Stimulated activated CD4-positive, alpha-beta T cell treated with anti-CD3 and anti-CD28 coated beads, TNF-alpha, amount 100 ng/mL, for 48 hours (primary cell): ENCODE measurements around the gene CHN2.

Experiments
- DNase-seq, 3 donors: peaks; one replicate each; pipeline ENCODE4 v3.0.0-alpha.2; 2020; ENCODE audit warnings: low read depth in 3 of 3

The CHN2 gene

GRCh38 chr7:29308424-29308823, 113.8 kb downstream of the CHN2 start:
- no peak for DNase-seq

GRCh38 chr7:29309041-29309854, 114.7 kb downstream of the CHN2 start:
- no peak for DNase-seq

- no peak for DNase-seq
Measured at GRCh38 chr7:29310625-29311024, 116.0 kb downstream of the CHN2 start.

GRCh38 chr7:29311314-29311713, 116.7 kb downstream of the CHN2 start:
- DNase-seq: no peak

- DNase-seq: no peak
Measured at GRCh38 chr7:29314148-29314547, 119.6 kb downstream of the CHN2 start.

GRCh38 chr7:29315122-29315891, 120.7 kb downstream of the CHN2 start:
- no peak for DNase-seq

- no peak for DNase-seq
Measured at GRCh38 chr7:29315892-29316270, 121.3 kb downstream of the CHN2 start.

GRCh38 chr7:29316926-29317325, 122.4 kb downstream of the CHN2 start:
- no peak for DNase-seq

GRCh38 chr7:29318853-29319718, 124.5 kb downstream of the CHN2 start:
- DNase-seq: no peak

- DNase-seq: no peak
Measured at GRCh38 chr7:29319719-29320521, 125.3 kb downstream of the CHN2 start.

- DNase-seq: no peak
Measured at GRCh38 chr7:29320577-29320976, 126.0 kb downstream of the CHN2 start.

GRCh38 chr7:29322023-29322712, 127.6 kb downstream of the CHN2 start:
- DNase-seq: no peak

- no peak for DNase-seq
Measured at GRCh38 chr7:29325476-29325875, 130.9 kb downstream of the CHN2 start.

GRCh38 chr7:29326864-29327263, 132.3 kb downstream of the CHN2 start:
- DNase-seq: no peak

GRCh38 chr7:29327455-29327854, 132.9 kb downstream of the CHN2 start:
- DNase-seq: no peak

- DNase-seq: no peak
Measured at GRCh38 chr7:29328045-29328444, 133.5 kb downstream of the CHN2 start.

GRCh38 chr7:29328811-29329210, 134.2 kb downstream of the CHN2 start:
- DNase-seq: no peak

GRCh38 chr7:29329686-29330085, 135.1 kb downstream of the CHN2 start:
- no peak for DNase-seq

- DNase-seq: no peak
Measured at GRCh38 chr7:29330136-29330535, 135.6 kb downstream of the CHN2 start.

- DNase-seq: no peak
Measured at GRCh38 chr7:29331163-29331562, 136.6 kb downstream of the CHN2 start.
